Measurements from ENCODE around the gene PVR.

- TF ChIP-seq CTCF (conservative IDR thresholded peaks at IDR 0.05) = no peak
- TF ChIP-seq ZFX (IDR thresholded peaks at IDR 0.05) = no peak
Observed at GRCh38 chr19:44672226-44672625, 28.5 kb downstream of the PVR start.

Measured in C4-2B (cell line).